GM12873 (cell line): ENCODE measurements around the gene ATP2C2.

ENCODE experiments used
- TF ChIP-seq, protein P1 (sequence below): IDR thresholded peaks from 2 replicates; pipeline ENCODE4 v1.5.1; 2012; ENCODE audit warnings: low read depth, mild to moderate bottlenecking, moderate library complexity, low read length, control low read depth; ENCODE audit not compliant: insufficient read depth; ENCODE audit errors: missing control alignments

ATP2C2 gene

GRCh38 chr16:84503751-84504395, 135.5 kb downstream of the ATP2C2 start:
- TF ChIP-seq, protein P1, sequence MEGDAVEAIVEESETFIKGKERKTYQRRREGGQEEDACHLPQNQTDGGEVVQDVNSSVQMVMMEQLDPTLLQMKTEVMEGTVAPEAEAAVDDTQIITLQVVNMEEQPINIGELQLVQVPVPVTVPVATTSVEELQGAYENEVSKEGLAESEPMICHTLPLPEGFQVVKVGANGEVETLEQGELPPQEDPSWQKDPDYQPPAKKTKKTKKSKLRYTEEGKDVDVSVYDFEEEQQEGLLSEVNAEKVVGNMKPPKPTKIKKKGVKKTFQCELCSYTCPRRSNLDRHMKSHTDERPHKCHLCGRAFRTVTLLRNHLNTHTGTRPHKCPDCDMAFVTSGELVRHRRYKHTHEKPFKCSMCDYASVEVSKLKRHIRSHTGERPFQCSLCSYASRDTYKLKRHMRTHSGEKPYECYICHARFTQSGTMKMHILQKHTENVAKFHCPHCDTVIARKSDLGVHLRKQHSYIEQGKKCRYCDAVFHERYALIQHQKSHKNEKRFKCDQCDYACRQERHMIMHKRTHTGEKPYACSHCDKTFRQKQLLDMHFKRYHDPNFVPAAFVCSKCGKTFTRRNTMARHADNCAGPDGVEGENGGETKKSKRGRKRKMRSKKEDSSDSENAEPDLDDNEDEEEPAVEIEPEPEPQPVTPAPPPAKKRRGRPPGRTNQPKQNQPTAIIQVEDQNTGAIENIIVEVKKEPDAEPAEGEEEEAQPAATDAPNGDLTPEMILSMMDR: no peak

DNA sequence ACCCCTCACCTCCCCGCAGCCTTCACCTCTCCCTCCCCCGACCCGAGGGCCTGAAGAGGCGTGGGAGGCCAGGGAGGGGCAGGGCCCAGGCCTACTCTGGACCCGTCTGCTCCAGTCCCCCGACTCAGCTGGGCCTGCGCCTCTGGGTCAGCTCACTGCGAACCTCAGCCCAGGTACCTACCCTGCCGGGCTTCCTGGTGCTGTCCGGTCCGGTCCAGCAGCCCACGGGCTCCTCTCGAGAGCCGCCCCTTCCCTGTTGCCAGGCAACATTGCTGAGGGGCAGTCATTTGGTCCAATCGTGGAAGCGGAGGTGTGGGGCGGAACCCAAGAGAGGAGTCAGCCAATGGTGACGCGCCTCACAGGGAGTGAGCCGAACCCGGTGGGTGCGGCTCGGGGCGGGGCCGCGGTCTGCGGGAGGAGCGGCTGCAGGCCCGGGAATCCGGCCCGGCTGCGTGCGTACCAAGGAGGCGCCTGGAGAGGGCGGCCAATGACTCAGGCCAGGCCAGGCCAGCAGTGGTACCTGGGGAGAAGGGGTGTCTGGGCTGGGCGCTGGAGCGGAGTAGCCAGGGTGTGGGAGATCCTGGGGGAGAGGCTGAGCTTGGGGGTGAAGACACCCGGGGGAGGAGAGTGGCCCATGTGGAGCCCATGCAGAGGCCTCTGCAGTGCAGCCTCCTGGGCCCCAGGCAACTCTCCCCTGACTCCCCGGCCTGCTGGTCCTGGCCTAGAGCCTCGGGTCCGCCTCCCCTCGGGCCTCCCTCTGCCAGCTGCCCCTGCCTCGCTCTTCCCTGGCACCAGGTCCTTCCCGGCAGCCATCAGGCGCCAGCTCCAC, 136.3 kb downstream of the ATP2C2 start, which contains the start of gene MEAK7:
MEAK7 (minus strand) TSS at position 240 of the 829 bp plus-strand sequence. CDS start 6,573 bp downstream, outside the sequence.
- TF ChIP-seq, protein P1: no peak

GRCh38 chr16:84505249-84506187, 137.2 kb downstream of the ATP2C2 start:
- TF ChIP-seq, protein P1: no peak

- TF ChIP-seq, protein P1: no peak
These were observed 139.0 kb downstream of the ATP2C2 start for GRCh38 chr16:84507011-84507982.

GRCh38 chr16:84508502-84508901, 140.2 kb downstream of the ATP2C2 start:
- TF ChIP-seq, protein P1: no peak

DNA sequence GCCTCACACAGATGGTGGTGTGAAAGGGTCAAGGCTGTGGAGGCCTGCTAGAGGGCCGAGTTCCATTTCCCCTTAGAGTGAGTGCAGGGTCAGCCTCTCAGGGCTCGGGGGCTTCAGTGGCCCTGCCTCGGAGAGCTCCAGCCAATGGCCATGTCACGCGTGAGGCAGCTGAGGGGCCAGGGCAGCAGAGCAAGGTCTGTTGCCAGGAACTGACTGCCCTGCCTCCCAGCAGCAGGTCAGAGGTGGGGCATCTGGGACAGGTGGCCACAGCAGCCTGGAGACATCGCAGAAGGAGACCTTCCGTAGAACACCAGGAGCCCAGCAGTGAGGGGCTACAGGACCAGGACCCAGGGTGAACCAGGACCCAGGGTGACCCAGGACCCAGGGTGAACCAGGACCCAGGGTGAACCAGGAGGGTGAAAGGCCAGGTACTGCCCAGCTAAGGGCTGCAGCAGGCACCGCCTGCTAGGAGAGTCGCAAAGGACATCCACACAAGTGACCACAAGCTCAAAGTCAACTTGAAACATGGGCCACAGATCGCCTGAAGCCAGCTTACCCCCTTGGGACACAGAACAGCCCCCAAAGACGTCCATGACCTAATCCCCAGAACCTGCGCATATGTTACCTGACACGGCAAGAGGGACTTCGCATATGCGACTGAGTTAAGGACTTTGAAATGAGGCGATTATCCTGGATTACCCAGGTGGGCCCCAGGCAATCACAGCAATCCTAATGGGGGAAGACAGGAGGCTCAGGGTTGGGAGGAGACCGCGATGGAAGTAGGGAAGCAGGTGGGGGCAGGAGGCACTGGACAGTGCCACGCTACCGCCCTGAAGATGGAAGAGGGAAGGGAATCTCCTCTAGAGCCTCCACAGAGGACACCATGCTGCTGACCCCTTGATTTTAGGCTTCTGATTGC, 141.0 kb downstream of the ATP2C2 start:
- TF ChIP-seq, protein P1: no peak
